Astrocyte (in vitro differentiated cells and primary cell): ENCODE data around the gene FGD6. TPM values are rescaled to one million over a fixed set of nuclear protein-coding genes. Genes with fewer than 3 reads are reported as not detected.
A peak's percentile ranks its signal among the peaks of the same experiment; 100 is the strongest.

ENCODE experiments used
- DNase-seq: peaks from one replicate; pipeline ENCODE4 v3.0.0-alpha.2; 2010; ENCODE audit warnings: low read depth
- FAIRE-seq: peaks from 2 replicates; lab custom pipeline; 2011; peaks lifted over from hg19 to GRCh38; lab: Jason Lieb, UNC
- H2AFZ ChIP-seq: 2 replicates; pipeline ENCODE4 v1.6.0; 2012; ENCODE audit warnings: low read depth, low read length, inconsistent platforms
- H3K27ac ChIP-seq: 2 replicates; pipeline ENCODE4 v1.5.1; 2011; ENCODE audit warnings: low read depth, low read length, inconsistent platforms
- H3K27me3 ChIP-seq: 2 replicates; pipeline ENCODE4 v1.6.0; 2011; ENCODE audit warnings: low read length, inconsistent platforms; ENCODE audit not compliant: insufficient read depth
- H3K36me3 ChIP-seq: 2 replicates; pipeline ENCODE4 v1.5.1; 2011; ENCODE audit warnings: low read length, inconsistent platforms; ENCODE audit not compliant: insufficient read depth
- H3K4me1 ChIP-seq: 2 replicates; pipeline ENCODE4 v1.5.1; 2011; ENCODE audit warnings: low read length, inconsistent platforms; ENCODE audit not compliant: insufficient read depth
- H3K4me2 ChIP-seq: 2 replicates; pipeline ENCODE4 v1.6.0; 2012; ENCODE audit warnings: low read length, inconsistent platforms
- H3K4me3 ChIP-seq: 2 replicates; pipeline ENCODE4 v1.5.1; 2011; ENCODE audit warnings: low read depth, mild to moderate bottlenecking, low read length, inconsistent platforms; ENCODE audit not compliant: insufficient read depth
- H3K79me2 ChIP-seq: 2 replicates; pipeline ENCODE4 v1.6.0; 2012; ENCODE audit warnings: mild to moderate bottlenecking, low read length, inconsistent platforms; ENCODE audit not compliant: insufficient read depth
- H3K9ac ChIP-seq: 2 replicates; pipeline ENCODE4 v1.6.0; 2012; ENCODE audit warnings: mild to moderate bottlenecking, low read length, inconsistent platforms
- H3K9me3 ChIP-seq: 2 replicates; pipeline ENCODE4 v1.5.1; 2012; ENCODE audit warnings: low read depth, mild to moderate bottlenecking, low read length, inconsistent platforms; ENCODE audit not compliant: insufficient read depth
- H4K20me1 ChIP-seq: 2 replicates; pipeline ENCODE4 v1.6.0; 2012; ENCODE audit warnings: low read length, inconsistent platforms; ENCODE audit not compliant: insufficient read depth
- H3K27ac Mint-ChIP-seq: one replicate; pipeline ENCODE4 v1.8.0; 2021; ENCODE audit warnings: mild to moderate bottlenecking, mixed read lengths; ENCODE audit not compliant: unreplicated experiment
- H3K27me3 Mint-ChIP-seq: one replicate; pipeline ENCODE4 v1.8.0; 2021; ENCODE audit warnings: low read depth, mixed read lengths; ENCODE audit not compliant: unreplicated experiment
- H3K36me3 Mint-ChIP-seq: one replicate; pipeline ENCODE4 v1.8.0; 2021; ENCODE audit warnings: low read depth, mixed read lengths; ENCODE audit not compliant: unreplicated experiment
- H3K4me1 Mint-ChIP-seq: one replicate; pipeline ENCODE4 v1.8.0; 2021; ENCODE audit warnings: low read depth, mixed read lengths; ENCODE audit not compliant: unreplicated experiment
- H3K4me3 Mint-ChIP-seq: one replicate; pipeline ENCODE4 v1.8.0; 2021; ENCODE audit warnings: mild to moderate bottlenecking, moderate library complexity, mixed read lengths; ENCODE audit not compliant: unreplicated experiment
- H3K9me3 Mint-ChIP-seq: one replicate; pipeline ENCODE4 v1.8.0; 2021; ENCODE audit warnings: mild to moderate bottlenecking, mixed read lengths; ENCODE audit not compliant: unreplicated experiment
- CTCF ChIP-seq: IDR thresholded peaks from 2 replicates; pipeline ENCODE4 v1.5.1; 2011; ENCODE audit warnings: low read depth, mild to moderate bottlenecking, inconsistent platforms, low read length, moderate library complexity; ENCODE audit not compliant: insufficient read depth
- EZH2 ChIP-seq: IDR thresholded peaks from 2 replicates; pipeline ENCODE4 v1.6.1; 2012; ENCODE audit warnings: mild to moderate bottlenecking, low read length, inconsistent platforms; ENCODE audit not compliant: insufficient read depth
- total RNA-seq: library from RNA; stranded (reverse); gene quantifications from 2 replicates; pipeline ENCODE4 v1.2.1, GENCODE V29; 2021

Gene FGD6
- total RNA-seq, 1 donor from 2014 or later, result 26.5 TPM

- Histone ChIP-seq H3K27me3 (no peaks in the 10 kb centered on the region), H3K9ac (peak overlapping the region; percentile 79), H3K9me3 (no peaks in the 10 kb centered on the region), H3K27ac (peak overlapping the region; percentile 95), H3K36me3 (no peaks in the 10 kb centered on the region), H3K4me1 (peaks cover 42% of the 10 kb centered on the region), H2AFZ (no peak overlapping the region), H3K4me2 (peak overlapping the region; percentile 69), H4K20me1 (no peaks in the 10 kb centered on the region), H3K79me2 (peaks cover 51% of the 10 kb centered on the region), H3K4me3 (no peak overlapping the region)
- no peak for FAIRE-seq
- peaks cover 7% of the 10 kb centered on the region for H3K36me3 Mint-ChIP-seq
- peaks cover 59% of the 10 kb centered on the region for H3K4me1 Mint-ChIP-seq
- no peak for TF ChIP-seq CTCF
- TF ChIP-seq EZH2, result no peak
- H3K4me3 Mint-ChIP-seq, result peak overlapping the region; percentile 8
- H3K27me3 Mint-ChIP-seq, result no peaks in the 10 kb centered on the region
- peak; percentile 86 for DNase-seq
- peak overlapping the region; percentile 95 for H3K27ac Mint-ChIP-seq
- H3K9me3 Mint-ChIP-seq, result no peaks in the 10 kb centered on the region
Observed at GRCh38 chr12:95205685-95206084, 11.6 kb downstream of the FGD6 start.

- no peak for DNase-seq
- TF ChIP-seq CTCF (no peak), EZH2 (no peak)
- Histone ChIP-seq H3K27ac (peak overlapping the region; percentile 95), H4K20me1 (no peaks in the 10 kb centered on the region), H3K9ac (peak overlapping the region; percentile 79), H3K36me3 (no peaks in the 10 kb centered on the region), H2AFZ (no peak overlapping the region), H3K9me3 (no peaks in the 10 kb centered on the region), H3K79me2 (peaks cover 48% of the 10 kb centered on the region), H3K4me3 (no peak overlapping the region), H3K4me2 (peak overlapping the region; percentile 86), H3K4me1 (peaks cover 42% of the 10 kb centered on the region), H3K27me3 (no peaks in the 10 kb centered on the region)
- peaks cover 65% of the 10 kb centered on the region for H3K4me1 Mint-ChIP-seq
- H3K27me3 Mint-ChIP-seq, result no peaks in the 10 kb centered on the region
- H3K27ac Mint-ChIP-seq, result peak overlapping the region; percentile 95
- FAIRE-seq, result no peak
- peaks cover 7% of the 10 kb centered on the region for H3K36me3 Mint-ChIP-seq
- H3K9me3 Mint-ChIP-seq, result no peaks in the 10 kb centered on the region
- H3K4me3 Mint-ChIP-seq, result no peak overlapping the region
Observed at GRCh38 chr12:95205016-95205624, 12.1 kb downstream of the FGD6 start.
